GM19438 (cell line): ENCODE data around the gene NOL9.

Source experiments
- ATAC-seq: cut with Tn5 transposase; IDR thresholded peaks from one replicate; pipeline ENCODE4 v1.9.1; 2021; ENCODE audit warnings: low read depth; ENCODE audit not compliant: unreplicated experiment

The NOL9 gene

GRCh38 chr1:6473974-6474814, 80.1 kb downstream of the NOL9 start:
- no peak for ATAC-seq

GRCh38 chr1:6473156-6473555, 81.2 kb downstream of the NOL9 start:
- ATAC-seq, result no peak

DNA sequence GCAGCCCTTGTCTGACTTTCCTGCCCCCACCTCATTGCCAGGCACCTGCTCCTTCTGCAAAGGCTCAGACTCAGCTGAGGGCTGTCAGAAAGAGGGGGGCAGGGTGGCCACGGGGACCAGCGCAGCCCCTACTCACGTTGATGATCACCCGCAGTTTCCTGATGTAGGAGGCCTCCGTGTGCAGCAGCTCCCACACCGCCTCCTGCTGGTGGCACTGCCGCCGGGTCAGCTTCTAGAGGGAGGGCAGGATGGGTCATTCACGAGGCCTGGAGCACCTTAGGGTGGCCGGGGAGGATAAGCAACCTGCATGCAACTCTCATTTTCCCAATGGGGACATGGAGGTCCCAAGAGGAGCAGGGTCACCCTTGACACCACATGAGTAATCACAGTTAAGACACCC, 81.9 kb downstream of the NOL9 start:
- no peak for ATAC-seq

GRCh38 chr1:6471970-6472368, 82.3 kb downstream of the NOL9 start:
- no peak for ATAC-seq
